Suppressor macrophage treated with lipopolysaccharide for 4 hours (primary cell): ENCODE data around the gene RHBDF2.
A peak's percentile ranks its signal among the peaks of the same experiment; 100 is the strongest.

ENCODE experiments used
- DNase-seq: peaks from one replicate; pipeline ENCODE4 v3.0.0-alpha.2; 2020

Gene RHBDF2

GRCh38 chr17:76499267-76499667, 2.0 kb downstream of the RHBDF2 start:
- no peak for DNase-seq

GRCh38 chr17:76498876-76499251, 2.4 kb downstream of the RHBDF2 start:
- DNase-seq, result no peak

- DNase-seq, result peak; percentile 77
Measured at GRCh38 chr17:76497979-76498875, 3.0 kb downstream of the RHBDF2 start.

- DNase-seq, result no peak
Measured at GRCh38 chr17:76497699-76497978, 3.6 kb downstream of the RHBDF2 start.

GRCh38 chr17:76496464-76496863, 4.8 kb downstream of the RHBDF2 start:
- peak; percentile 73 for DNase-seq

GRCh38 chr17:76495663-76496400, 5.4 kb downstream of the RHBDF2 start:
- DNase-seq, result no peak

- DNase-seq, result no peak
Measured at GRCh38 chr17:76493505-76494167, 7.6 kb downstream of the RHBDF2 start.

- DNase-seq, result peak; percentile 98
Measured at GRCh38 chr17:76492989-76493501, 8.2 kb downstream of the RHBDF2 start.

GRCh38 chr17:76492123-76492988, 8.9 kb downstream of the RHBDF2 start:
- peak; percentile 83 for DNase-seq

- no peak for DNase-seq
Measured at GRCh38 chr17:76491271-76492122, 9.7 kb downstream of the RHBDF2 start.

GRCh38 chr17:76490112-76490710, 11.0 kb downstream of the RHBDF2 start:
- no peak for DNase-seq

- no peak for DNase-seq
Measured at GRCh38 chr17:76487451-76488192, 13.6 kb downstream of the RHBDF2 start.

GRCh38 chr17:76485569-76485968, 15.7 kb downstream of the RHBDF2 start:
- peak; percentile 54 for DNase-seq

GRCh38 chr17:76484228-76484725, 16.9 kb downstream of the RHBDF2 start:
- DNase-seq, result no peak

- DNase-seq, result peak; percentile 59
Measured at GRCh38 chr17:76481071-76481655, 20.1 kb downstream of the RHBDF2 start.

GRCh38 chr17:76480632-76481031, 20.6 kb downstream of the RHBDF2 start:
- no peak for DNase-seq

- DNase-seq, result no peak
Measured at GRCh38 chr17:76479515-76480060, 21.6 kb downstream of the RHBDF2 start.

- DNase-seq, result no peak
Measured at GRCh38 chr17:76478730-76479514, 22.3 kb downstream of the RHBDF2 start.

- DNase-seq, result no peak
Measured at GRCh38 chr17:76478097-76478496, 23.1 kb downstream of the RHBDF2 start.
